Measurements from ENCODE around the gene OSR1.
A peak's percentile ranks its signal among the peaks of the same experiment; 100 is the strongest.

The OSR1 gene

DNA sequence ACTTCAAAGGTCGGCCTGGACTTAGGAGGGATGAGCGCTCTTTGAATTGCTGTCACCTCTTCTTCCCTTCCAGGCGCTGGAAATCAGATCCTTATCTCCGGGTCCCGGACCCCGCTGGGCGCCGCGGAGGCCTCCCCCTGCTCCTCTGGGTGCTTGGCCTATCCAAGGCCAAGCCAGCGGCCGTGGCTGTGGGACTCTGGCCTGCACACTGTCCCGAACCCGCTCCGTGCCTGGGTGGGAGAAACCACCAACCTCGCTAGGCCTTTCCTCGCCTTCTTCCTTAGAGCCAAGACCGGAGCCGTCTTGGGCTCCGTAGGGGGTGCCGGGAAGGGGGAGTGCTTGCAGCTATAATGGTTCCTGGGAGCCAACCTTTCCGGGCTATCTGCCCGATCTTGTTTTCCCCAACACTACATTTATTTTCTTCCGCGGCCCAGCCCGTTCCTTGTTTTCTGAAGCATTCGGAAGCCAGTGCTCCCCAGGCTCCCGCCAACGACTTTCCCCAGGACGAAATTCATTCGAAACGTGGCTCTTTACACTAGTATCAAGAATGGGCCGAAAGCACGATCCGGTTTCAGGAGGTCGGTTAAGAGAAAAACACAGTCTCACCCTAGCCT, 2.4 kb downstream of the OSR1 start:
- in situ Hi-C loops (cut with MboI; ENCODE audit: low sequenced_read_pairs, unreplicated experiment), result loop anchor here (10.0 to 25.0 kb wide), 3 partner anchors 509 to 844 kb away; no protein-coding TSS in a partner anchor
- peak; percentile 33 for DNase-seq (ENCODE audit: low spot score)
- TF ChIP-seq, protein P1, sequence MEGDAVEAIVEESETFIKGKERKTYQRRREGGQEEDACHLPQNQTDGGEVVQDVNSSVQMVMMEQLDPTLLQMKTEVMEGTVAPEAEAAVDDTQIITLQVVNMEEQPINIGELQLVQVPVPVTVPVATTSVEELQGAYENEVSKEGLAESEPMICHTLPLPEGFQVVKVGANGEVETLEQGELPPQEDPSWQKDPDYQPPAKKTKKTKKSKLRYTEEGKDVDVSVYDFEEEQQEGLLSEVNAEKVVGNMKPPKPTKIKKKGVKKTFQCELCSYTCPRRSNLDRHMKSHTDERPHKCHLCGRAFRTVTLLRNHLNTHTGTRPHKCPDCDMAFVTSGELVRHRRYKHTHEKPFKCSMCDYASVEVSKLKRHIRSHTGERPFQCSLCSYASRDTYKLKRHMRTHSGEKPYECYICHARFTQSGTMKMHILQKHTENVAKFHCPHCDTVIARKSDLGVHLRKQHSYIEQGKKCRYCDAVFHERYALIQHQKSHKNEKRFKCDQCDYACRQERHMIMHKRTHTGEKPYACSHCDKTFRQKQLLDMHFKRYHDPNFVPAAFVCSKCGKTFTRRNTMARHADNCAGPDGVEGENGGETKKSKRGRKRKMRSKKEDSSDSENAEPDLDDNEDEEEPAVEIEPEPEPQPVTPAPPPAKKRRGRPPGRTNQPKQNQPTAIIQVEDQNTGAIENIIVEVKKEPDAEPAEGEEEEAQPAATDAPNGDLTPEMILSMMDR (IDR thresholded peaks at IDR 0.05; ENCODE audit: borderline replicate concordance, control extremely low read depth, extremely low read depth, insufficient read depth, missing control alignments), result no peak

DNA sequence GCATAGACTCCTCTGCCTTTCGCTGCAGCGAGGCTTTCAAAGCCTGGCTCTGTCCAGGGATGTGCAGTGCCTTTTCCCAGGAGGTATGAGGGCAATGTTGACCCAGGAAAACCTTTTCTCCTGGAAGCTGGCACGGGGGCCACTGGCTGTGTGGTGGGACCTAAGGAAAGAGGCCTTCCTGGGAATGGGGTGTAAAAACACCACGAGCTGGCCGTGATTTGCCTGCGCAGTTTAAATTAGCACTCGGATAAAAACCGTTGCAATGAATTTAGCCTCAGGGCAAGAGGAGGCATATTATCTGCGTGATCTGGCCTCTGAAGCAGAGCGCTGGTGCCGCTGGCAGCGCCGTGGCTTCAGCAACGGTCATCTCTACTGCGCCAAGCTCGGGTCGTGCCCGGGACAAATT, 3.0 kb downstream of the OSR1 start:
- TF ChIP-seq, protein P1 (IDR thresholded peaks at IDR 0.05; ENCODE audit: borderline replicate concordance, control extremely low read depth, extremely low read depth, insufficient read depth, missing control alignments), result no peak
- in situ Hi-C loops (cut with MboI; ENCODE audit: low sequenced_read_pairs, unreplicated experiment), result loop anchor here (10.0 to 25.0 kb wide), 3 partner anchors 509 to 843 kb away; no protein-coding TSS in a partner anchor
- peak; percentile 20 for DNase-seq (ENCODE audit: low spot score)

DNA sequence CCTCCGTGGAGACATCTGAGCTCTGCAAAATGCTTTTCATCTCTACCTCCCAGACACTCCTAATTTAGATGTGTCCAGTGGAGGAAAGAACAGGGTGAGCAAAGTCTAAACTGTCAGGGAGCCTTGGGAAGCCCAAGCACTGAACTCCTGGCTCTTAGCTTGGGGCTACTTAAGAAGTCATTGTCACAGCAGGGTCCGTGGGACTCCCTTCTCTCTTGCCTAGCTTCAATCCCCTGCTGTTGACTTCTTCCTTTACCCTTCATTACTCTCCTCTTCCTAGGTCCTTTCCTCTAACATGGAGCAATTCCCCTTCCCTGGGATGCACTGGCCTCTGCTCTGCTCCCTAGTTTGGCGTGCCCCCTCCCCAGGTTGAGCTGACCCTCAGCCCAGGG, 3.4 kb downstream of the OSR1 start:
- TF ChIP-seq, protein P1 (IDR thresholded peaks at IDR 0.05; ENCODE audit: borderline replicate concordance, control extremely low read depth, extremely low read depth, insufficient read depth, missing control alignments), result no peak
- in situ Hi-C loops (cut with MboI; ENCODE audit: low sequenced_read_pairs, unreplicated experiment), result loop anchor here (10.0 to 25.0 kb wide), 3 partner anchors 510 to 843 kb away; no protein-coding TSS in a partner anchor
- no peak for DNase-seq (ENCODE audit: low spot score)

DNA sequence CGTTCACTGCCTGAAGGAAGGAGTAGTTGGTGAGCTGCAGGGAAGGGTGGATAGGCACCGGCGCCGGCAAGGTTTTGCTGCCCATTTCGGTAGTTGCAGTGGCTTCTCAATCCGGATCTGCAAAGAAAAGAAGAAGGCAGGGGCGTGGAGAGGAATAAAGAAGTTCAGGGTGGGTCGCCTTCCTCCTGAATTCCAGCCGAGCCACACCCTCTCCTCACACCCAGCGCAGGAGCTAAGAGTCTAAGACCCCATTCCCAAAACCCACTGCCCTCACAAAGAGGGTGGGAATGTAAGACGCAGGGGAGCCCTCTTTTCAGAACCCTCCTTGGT, 4.7 kb downstream of the OSR1 start:
- in situ Hi-C loops (cut with MboI; ENCODE audit: low sequenced_read_pairs, unreplicated experiment), result loop anchor here (10.0 to 25.0 kb wide), 3 partner anchors 511 to 841 kb away; no protein-coding TSS in a partner anchor
- TF ChIP-seq, protein P1 (IDR thresholded peaks at IDR 0.05; ENCODE audit: borderline replicate concordance, control extremely low read depth, extremely low read depth, insufficient read depth, missing control alignments), result no peak
- no peak for DNase-seq (ENCODE audit: low spot score)

DNA sequence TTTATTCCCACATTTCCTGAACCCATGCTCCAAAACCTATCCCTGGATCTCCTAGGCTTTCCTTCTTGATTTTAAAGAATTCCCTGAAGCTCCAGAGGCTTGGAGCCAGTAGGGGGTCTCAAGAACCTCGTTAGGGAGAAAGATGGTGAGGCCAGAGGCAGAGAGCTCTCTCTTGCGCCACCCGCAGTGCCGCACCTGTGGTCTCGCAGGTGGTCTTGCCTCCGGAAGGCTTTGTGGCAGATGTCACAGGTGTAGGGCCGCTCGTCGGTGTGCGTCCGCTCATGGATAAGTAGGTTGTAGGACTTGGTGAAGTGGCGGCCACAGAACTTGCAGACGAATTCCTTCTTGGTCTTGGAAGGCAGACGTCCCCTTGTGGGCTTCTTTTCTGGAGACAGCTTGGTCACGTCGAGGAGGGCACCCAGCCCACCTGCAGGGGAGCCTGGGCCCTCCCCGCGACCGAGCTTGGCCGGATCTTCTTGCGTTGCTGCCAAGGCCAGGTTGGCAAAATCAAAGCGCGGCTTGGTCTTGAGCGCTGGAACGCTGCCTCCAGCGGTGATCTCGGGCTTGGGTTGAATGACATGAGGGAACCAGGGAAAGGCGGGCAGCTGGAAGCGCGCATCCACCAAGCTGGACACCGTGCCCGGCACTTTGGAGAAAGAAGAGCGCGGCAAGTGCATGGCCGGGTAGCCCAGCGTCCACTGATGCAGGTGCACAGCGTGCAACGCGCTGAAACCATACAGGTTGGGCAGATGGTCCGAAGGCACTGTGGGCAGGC, 5.3 kb downstream of the OSR1 start:
- in situ Hi-C loops (cut with MboI; ENCODE audit: low sequenced_read_pairs, unreplicated experiment), result loop anchor here (10.0 to 25.0 kb wide), 3 partner anchors 512 to 841 kb away; no protein-coding TSS in a partner anchor

More for the DNA sequence above, 5.3 kb downstream of the OSR1 start:
- TF ChIP-seq, protein P1 (IDR thresholded peaks at IDR 0.05; ENCODE audit: borderline replicate concordance, control extremely low read depth, extremely low read depth, insufficient read depth, missing control alignments), result no peak
- peak; percentile 10 for DNase-seq (ENCODE audit: low spot score)
